SK-N-SH treated with all-trans-retinoic acid at 6 μM for 48 hours (cell line): ENCODE data around the gene LZTR1.
"Not testable (repeated sequence)": the region's sequence is repeated elsewhere in the genome, so short reads cannot be mapped to it uniquely, and the experiment has no call there.

Experiments used
- ATAC-seq: fragments of 200-7000 bp; cut with Tn5 transposase; 3 replicates; pipeline ENCODE4 v1.9.1; 2020; ENCODE audit warnings: mild to moderate bottlenecking, moderate library complexity
- ARNTL ChIP-seq: fragments of 450-650 bp; formaldehyde crosslinking; IDR thresholded peaks from 2 replicates; pipeline ENCODE4 v1.5.0; 2020; ENCODE audit warnings: low read depth, mild to moderate bottlenecking, moderate library complexity, borderline replicate concordance
- BACH2 ChIP-seq: fragments of 250-450 bp; sonication (Bioruptor Pico); IDR thresholded peaks from 2 replicates; pipeline ENCODE4 v1.9.0; 2021; ENCODE audit warnings: mild to moderate bottlenecking, borderline replicate concordance
- CSDC2 ChIP-seq: fragments of 250-450 bp; sonication (Bioruptor Pico); IDR thresholded peaks from 2 replicates; pipeline ENCODE4 v1.5.0; 2020; ENCODE audit warnings: mild to moderate bottlenecking, moderate library complexity
- ESRRG ChIP-seq: fragments of 250-450 bp; sonication (Bioruptor Pico); IDR thresholded peaks from 2 replicates; pipeline ENCODE4 v1.6.1; 2021; ENCODE audit warnings: mild to moderate bottlenecking
- GLIS3 ChIP-seq: fragments of 250-450 bp; sonication (Bioruptor Pico); IDR thresholded peaks from 2 replicates; pipeline ENCODE4 v1.5.0; 2020; ENCODE audit warnings: mild to moderate bottlenecking, moderate library complexity
- ISL1 ChIP-seq: fragments of 250-450 bp; sonication (Bioruptor Pico); IDR thresholded peaks from 2 replicates; pipeline ENCODE4 v2.1.2; 2022; ENCODE audit warnings: mild to moderate bottlenecking, moderate library complexity
- OSR1 ChIP-seq: fragments of 250-450 bp; sonication (Bioruptor Pico); IDR thresholded peaks from 2 replicates; pipeline ENCODE4 v1.8.0; 2022; ENCODE audit warnings: moderate library complexity, mild to moderate bottlenecking, inconsistent platforms
- POU6F1 ChIP-seq: fragments of 250-450 bp; sonication (Bioruptor Pico); IDR thresholded peaks from 2 replicates; pipeline ENCODE4 v1.8.0; 2021; ENCODE audit warnings: low read depth, mild to moderate bottlenecking, moderate library complexity, borderline replicate concordance
- PPARA ChIP-seq: fragments of 250-450 bp; sonication (Bioruptor Pico); IDR thresholded peaks from 2 replicates; pipeline ENCODE4 v1.5.0; 2020; ENCODE audit warnings: mild to moderate bottlenecking, borderline replicate concordance
- RARB ChIP-seq: fragments of 250-450 bp; sonication (Bioruptor Pico); IDR thresholded peaks from 2 replicates; pipeline ENCODE4 v1.8.0; 2021; ENCODE audit warnings: mild to moderate bottlenecking, moderate library complexity
- SNAI2 ChIP-seq: fragments of 250-450 bp; sonication (Bioruptor Pico); IDR thresholded peaks from 2 replicates; pipeline ENCODE4 v1.5.0; 2020; ENCODE audit warnings: mild to moderate bottlenecking, moderate library complexity
- TCF4 ChIP-seq: fragments of 250-450 bp; sonication (Bioruptor Pico); IDR thresholded peaks from 2 replicates; pipeline ENCODE4 v1.8.0; 2021; ENCODE audit warnings: mild to moderate bottlenecking, moderate library complexity, borderline replicate concordance
- TSHZ2 ChIP-seq: fragments of 250-450 bp; sonication (Bioruptor Pico); IDR thresholded peaks from 2 replicates; pipeline ENCODE4 v1.5.0; 2020; ENCODE audit warnings: mild to moderate bottlenecking, moderate library complexity
- ZFP3 ChIP-seq: fragments of 250-450 bp; sonication (Bioruptor Pico); IDR thresholded peaks from 2 replicates; pipeline ENCODE4 v1.5.0; 2020; ENCODE audit warnings: mild to moderate bottlenecking, moderate library complexity
- ZFP30 ChIP-seq: fragments of 450-650 bp; formaldehyde crosslinking; IDR thresholded peaks from 2 replicates; pipeline ENCODE4 v1.5.0; 2022; ENCODE audit warnings: mild to moderate bottlenecking, moderate library complexity
- ZNF565 ChIP-seq: fragments of 450-650 bp; formaldehyde crosslinking; conservative IDR thresholded peaks from 2 replicates; pipeline ENCODE4 v1.5.0; 2020; ENCODE audit warnings: low read depth, mild to moderate bottlenecking, moderate library complexity
- ZNF70 ChIP-seq: fragments of 450-650 bp; formaldehyde crosslinking; IDR thresholded peaks from 2 replicates; pipeline ENCODE4 v1.5.0; 2020; ENCODE audit warnings: mild to moderate bottlenecking, moderate library complexity
- ZNF8 ChIP-seq: fragments of 450-650 bp; formaldehyde crosslinking; IDR thresholded peaks from 2 replicates; pipeline ENCODE4 v1.5.0; 2020; ENCODE audit warnings: mild to moderate bottlenecking, moderate library complexity
- TF ChIP-seq, protein P1 (sequence below): fragments of 250-450 bp; sonication (Bioruptor Pico); IDR thresholded peaks from 2 replicates; pipeline ENCODE4 v1.5.1; 2021; ENCODE audit warnings: mild to moderate bottlenecking, moderate library complexity
- TF ChIP-seq, protein P2 (sequence below): fragments of 250-450 bp; sonication (Bioruptor Pico); IDR thresholded peaks from 2 replicates; pipeline ENCODE4 v1.5.1; 2020; ENCODE audit warnings: low read depth, mild to moderate bottlenecking, moderate library complexity
- TF ChIP-seq, protein P3 (sequence below): fragments of 250-450 bp; sonication (Bioruptor Pico); IDR thresholded peaks from 2 replicates; pipeline ENCODE4 v1.8.0; 2020; ENCODE audit warnings: mild to moderate bottlenecking, moderate library complexity, borderline replicate concordance

LZTR1 gene

GRCh38 chr22:21033895-21034294 is 51.8 kb downstream of the LZTR1 start:
- no peak for ATAC-seq
- TF ChIP-seq ESRRG = no peak

DNA sequence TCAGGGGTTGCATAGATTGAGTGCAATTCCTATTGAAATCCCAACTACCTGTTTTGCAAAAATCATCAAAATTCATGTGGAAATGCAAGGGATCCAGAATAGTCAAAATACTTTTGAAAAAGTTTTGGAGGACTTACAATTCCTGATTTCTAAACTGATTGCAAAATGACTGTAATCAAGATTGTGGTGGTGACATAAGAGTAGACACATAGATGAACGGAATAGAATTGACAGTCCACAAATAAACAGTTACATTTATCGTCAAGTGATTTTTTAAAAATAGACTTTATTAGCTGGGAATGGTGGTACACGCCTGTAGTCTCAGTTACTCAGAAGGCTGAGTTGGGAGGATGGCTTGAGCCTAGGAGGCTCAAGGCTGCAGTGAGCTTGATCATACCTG is 52.9 kb downstream of the LZTR1 start:
- TF ChIP-seq OSR1 (CRISPR knock-in tag) = no peak
- no peak for TF ChIP-seq SNAI2 (CRISPR knock-in tag)
- no peak for TF ChIP-seq BACH2
- no peak for TF ChIP-seq ZFP30 (CRISPR knock-in tag)
- TF ChIP-seq PPARA (CRISPR knock-in tag) = no peak
- TF ChIP-seq TCF4 (CRISPR knock-in tag) = no peak
- TF ChIP-seq, protein P1, sequence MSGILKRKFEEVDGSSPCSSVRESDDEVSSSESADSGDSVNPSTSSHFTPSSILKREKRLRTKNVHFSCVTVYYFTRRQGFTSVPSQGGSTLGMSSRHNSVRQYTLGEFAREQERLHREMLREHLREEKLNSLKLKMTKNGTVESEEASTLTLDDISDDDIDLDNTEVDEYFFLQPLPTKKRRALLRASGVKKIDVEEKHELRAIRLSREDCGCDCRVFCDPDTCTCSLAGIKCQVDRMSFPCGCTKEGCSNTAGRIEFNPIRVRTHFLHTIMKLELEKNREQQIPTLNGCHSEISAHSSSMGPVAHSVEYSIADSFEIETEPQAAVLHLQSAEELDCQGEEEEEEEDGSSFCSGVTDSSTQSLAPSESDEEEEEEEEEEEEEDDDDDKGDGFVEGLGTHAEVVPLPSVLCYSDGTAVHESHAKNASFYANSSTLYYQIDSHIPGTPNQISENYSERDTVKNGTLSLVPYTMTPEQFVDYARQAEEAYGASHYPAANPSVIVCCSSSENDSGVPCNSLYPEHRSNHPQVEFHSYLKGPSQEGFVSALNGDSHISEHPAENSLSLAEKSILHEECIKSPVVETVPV (CRISPR knock-in tag) = no peak
- no peak for TF ChIP-seq CSDC2 (CRISPR knock-in tag)
- no peak for TF ChIP-seq ZNF8 (CRISPR knock-in tag)
- TF ChIP-seq ARNTL (CRISPR knock-in tag) = no peak
- TF ChIP-seq, protein P2, sequence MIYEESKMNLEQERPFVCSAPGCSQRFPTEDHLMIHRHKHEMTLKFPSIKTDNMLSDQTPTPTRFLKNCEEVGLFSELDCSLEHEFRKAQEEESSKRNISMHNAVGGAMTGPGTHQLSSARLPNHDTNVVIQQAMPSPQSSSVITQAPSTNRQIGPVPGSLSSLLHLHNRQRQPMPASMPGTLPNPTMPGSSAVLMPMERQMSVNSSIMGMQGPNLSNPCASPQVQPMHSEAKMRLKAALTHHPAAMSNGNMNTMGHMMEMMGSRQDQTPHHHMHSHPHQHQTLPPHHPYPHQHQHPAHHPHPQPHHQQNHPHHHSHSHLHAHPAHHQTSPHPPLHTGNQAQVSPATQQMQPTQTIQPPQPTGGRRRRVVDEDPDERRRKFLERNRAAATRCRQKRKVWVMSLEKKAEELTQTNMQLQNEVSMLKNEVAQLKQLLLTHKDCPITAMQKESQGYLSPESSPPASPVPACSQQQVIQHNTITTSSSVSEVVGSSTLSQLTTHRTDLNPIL = no peak
- TF ChIP-seq ZNF565 (CRISPR knock-in tag) = no peak
- TF ChIP-seq POU6F1 (CRISPR knock-in tag) = no peak
- no peak for TF ChIP-seq ZNF70 (CRISPR knock-in tag)
- TF ChIP-seq ESRRG = no peak
- TF ChIP-seq, protein P3, sequence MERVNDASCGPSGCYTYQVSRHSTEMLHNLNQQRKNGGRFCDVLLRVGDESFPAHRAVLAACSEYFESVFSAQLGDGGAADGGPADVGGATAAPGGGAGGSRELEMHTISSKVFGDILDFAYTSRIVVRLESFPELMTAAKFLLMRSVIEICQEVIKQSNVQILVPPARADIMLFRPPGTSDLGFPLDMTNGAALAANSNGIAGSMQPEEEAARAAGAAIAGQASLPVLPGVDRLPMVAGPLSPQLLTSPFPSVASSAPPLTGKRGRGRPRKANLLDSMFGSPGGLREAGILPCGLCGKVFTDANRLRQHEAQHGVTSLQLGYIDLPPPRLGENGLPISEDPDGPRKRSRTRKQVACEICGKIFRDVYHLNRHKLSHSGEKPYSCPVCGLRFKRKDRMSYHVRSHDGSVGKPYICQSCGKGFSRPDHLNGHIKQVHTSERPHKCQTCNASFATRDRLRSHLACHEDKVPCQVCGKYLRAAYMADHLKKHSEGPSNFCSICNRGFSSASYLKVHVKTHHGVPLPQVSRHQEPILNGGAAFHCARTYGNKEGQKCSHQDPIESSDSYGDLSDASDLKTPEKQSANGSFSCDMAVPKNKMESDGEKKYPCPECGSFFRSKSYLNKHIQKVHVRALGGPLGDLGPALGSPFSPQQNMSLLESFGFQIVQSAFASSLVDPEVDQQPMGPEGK (CRISPR knock-in tag) = no peak
- TF ChIP-seq RARB = no peak
- no peak for TF ChIP-seq TSHZ2 (CRISPR knock-in tag)
- no peak for TF ChIP-seq ISL1 (CRISPR knock-in tag)
- no peak for TF ChIP-seq ZFP3 (CRISPR knock-in tag)
- TF ChIP-seq, all 23 proteins: peak for 0
- no peak for ATAC-seq

DNA sequence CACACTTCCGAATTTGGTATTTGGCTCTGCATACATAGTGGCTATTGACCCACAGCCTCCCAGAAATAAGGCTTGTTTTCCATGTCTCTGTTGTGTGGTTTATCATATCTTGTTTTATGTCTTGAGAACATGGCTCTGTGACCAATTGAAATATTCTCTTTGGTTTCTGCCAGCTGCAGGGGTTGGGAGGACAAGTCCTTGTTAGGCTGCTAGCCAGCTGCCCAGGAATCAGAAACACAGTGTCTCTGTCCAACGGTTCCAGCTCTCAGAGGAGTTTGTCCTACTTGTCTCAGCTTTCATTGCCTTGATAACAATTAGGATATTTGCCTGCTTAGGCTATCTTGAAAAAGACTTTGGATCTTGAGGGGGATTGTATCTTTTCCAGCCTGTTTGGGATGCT is 56.3 kb downstream of the LZTR1 start:
- no peak for ATAC-seq
- TF ChIP-seq OSR1 (CRISPR knock-in tag) (no peak), GLIS3 (no peak), BACH2 (no peak)

DNA sequence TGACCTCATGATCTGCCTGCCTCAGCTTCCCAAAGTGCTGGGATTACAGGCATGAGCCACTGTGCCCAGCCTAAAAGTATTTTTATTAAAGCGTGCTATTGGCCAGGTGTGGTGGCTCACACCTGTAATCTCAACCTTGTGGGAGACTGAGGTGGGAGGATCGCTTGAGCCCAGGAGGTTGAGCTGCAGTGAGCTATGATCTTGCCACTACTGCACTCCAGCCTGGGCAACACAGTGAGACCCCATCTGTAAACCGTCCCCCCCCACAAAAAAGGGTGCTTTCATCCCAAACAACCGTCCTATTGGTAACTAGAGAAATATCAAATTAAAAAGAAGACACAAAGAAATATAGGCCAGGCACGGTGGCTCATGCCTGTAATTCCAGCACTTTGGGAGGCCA is 57.1 kb downstream of the LZTR1 start:
- ATAC-seq = not testable (repeated sequence)
